Muscle layer of colon (tissue), 2 donors: ENCODE measurements around the gene MYH10.
A peak's percentile ranks its signal among the peaks of the same experiment; 100 is the strongest.

Source experiments
- H3K27ac ChIP-seq: one replicate; pipeline ENCODE4 v1.7.0; 2013; ENCODE audit warnings: low read depth, mild to moderate bottlenecking, low read length, moderate library complexity
- H3K27me3 ChIP-seq, 2 donors: one replicate each; pipeline ENCODE4 v1.7.0; 2013; ENCODE audit warnings: low read length in 2 of 2, mild to moderate bottlenecking in 2 of 2; ENCODE audit not compliant: insufficient read depth in 2 of 2, control insufficient read depth in 1 of 2
- H3K36me3 ChIP-seq: one replicate; pipeline ENCODE4 v1.7.0; 2013; ENCODE audit warnings: mild to moderate bottlenecking, low read length; ENCODE audit not compliant: insufficient read depth
- H3K4me1 ChIP-seq: one replicate; pipeline ENCODE4 v1.7.0; 2013; ENCODE audit warnings: mild to moderate bottlenecking, low read length; ENCODE audit not compliant: insufficient read depth
- H3K4me3 ChIP-seq, 2 donors: one replicate each; pipeline ENCODE4 v1.7.0; 2013; ENCODE audit warnings: low read length in 2 of 2, low read depth in 1 of 2, mild to moderate bottlenecking in 1 of 2, moderate library complexity in 1 of 2
- H3K9ac ChIP-seq: one replicate; pipeline ENCODE4 v1.7.0; 2013; ENCODE audit warnings: low read length
- H3K9me3 ChIP-seq: one replicate; pipeline ENCODE4 v1.7.0; 2013; ENCODE audit warnings: mild to moderate bottlenecking, low read length
- donor health status: abdominal sarcoma.
- donor health status: Adenocarcinoma of cecum.

MYH10 gene

GRCh38 chr17:8448310-8448709 is 182.2 kb downstream of the MYH10 start:
- Histone ChIP-seq H3K9ac (no peak overlapping the region), H3K9me3 (no peaks in the 10 kb centered on the region), H3K27me3 (no peaks in the 10 kb centered on the region), H3K27ac (no peak overlapping the region), H3K4me1 (no peaks in the 10 kb centered on the region), H3K36me3 (peaks cover 56% of the 10 kb centered on the region), H3K4me3 (no peak overlapping the region)

GRCh38 chr17:8447799-8448198 is 182.7 kb downstream of the MYH10 start:
- no peaks in the 10 kb centered on the region for H3K27me3 ChIP-seq
- no peak overlapping the region for H3K9ac ChIP-seq
- no peaks in the 10 kb centered on the region for H3K4me1 ChIP-seq
- no peak overlapping the region for H3K27ac ChIP-seq
- H3K36me3 ChIP-seq: peaks cover 54% of the 10 kb centered on the region
- no peak overlapping the region for H3K4me3 ChIP-seq
- H3K9me3 ChIP-seq: no peaks in the 10 kb centered on the region

DNA sequence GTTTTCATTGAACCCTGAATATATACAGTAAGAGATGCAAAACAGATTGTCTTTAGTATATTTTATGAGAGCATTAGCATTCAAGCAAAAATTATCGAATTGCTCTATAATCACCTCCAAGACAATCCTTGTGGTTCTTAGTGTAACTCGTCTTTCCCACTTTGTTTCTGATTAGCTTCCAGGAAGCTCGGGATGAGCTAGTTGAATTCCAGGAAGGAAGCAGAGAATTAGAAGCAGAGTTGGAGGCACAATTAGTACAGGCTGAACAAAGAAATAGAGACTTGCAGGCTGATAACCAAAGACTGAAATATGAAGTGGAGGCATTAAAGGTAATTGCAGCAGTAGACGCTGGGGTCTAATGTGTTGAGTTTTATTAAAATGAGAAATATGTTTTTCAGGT is 185.0 kb downstream of the MYH10 start:
- H3K27ac ChIP-seq: no peak overlapping the region
- H3K9ac ChIP-seq: no peak overlapping the region
- no peaks in the 10 kb centered on the region for H3K27me3 ChIP-seq
- H3K9me3 ChIP-seq: no peaks in the 10 kb centered on the region
- H3K4me3 ChIP-seq: no peak overlapping the region
- H3K36me3 ChIP-seq: peaks cover 35% of the 10 kb centered on the region
- peaks cover 16% of the 10 kb centered on the region for H3K4me1 ChIP-seq

DNA sequence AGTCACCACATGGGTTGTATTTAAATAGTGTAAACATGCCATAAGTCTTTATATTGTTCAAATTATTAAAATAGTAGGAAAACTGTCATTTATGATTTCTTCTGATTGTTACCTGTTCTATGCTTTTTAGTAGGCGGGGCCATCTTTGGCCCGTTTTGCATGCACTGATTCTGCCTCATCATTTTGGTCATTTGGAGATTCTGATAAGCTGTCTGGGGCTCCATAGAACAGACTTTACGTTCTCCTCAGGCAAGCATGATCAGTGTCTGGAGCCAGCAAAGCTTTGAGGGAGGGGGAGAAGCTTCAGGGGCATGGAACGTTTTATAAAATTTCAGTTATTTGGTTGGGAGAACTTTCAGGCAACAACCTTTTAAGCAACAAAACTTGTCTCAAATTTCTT is 186.0 kb downstream of the MYH10 start:
- peaks cover 35% of the 10 kb centered on the region for H3K36me3 ChIP-seq
- H3K27ac ChIP-seq: no peak overlapping the region
- no peaks in the 10 kb centered on the region for H3K27me3 ChIP-seq
- H3K4me3 ChIP-seq: no peak overlapping the region
- no peak overlapping the region for H3K9ac ChIP-seq
- no peaks in the 10 kb centered on the region for H3K9me3 ChIP-seq
- peaks cover 17% of the 10 kb centered on the region for H3K4me1 ChIP-seq

GRCh38 chr17:8443756-8444155 is 186.8 kb downstream of the MYH10 start:
- H3K4me3 ChIP-seq: no peak overlapping the region
- no peak overlapping the region for H3K9ac ChIP-seq
- peaks cover 17% of the 10 kb centered on the region for H3K4me1 ChIP-seq
- no peaks in the 10 kb centered on the region for H3K9me3 ChIP-seq
- H3K27ac ChIP-seq: no peak overlapping the region
- H3K36me3 ChIP-seq: peaks cover 31% of the 10 kb centered on the region
- no peaks in the 10 kb centered on the region for H3K27me3 ChIP-seq

- Histone ChIP-seq H3K27ac (no peak overlapping the region), H3K36me3 (peaks cover 24% of the 10 kb centered on the region), H3K27me3 (no peaks in the 10 kb centered on the region), H3K4me3 (no peak overlapping the region), H3K9ac (no peak overlapping the region), H3K4me1 (peaks cover 22% of the 10 kb centered on the region), H3K9me3 (no peaks in the 10 kb centered on the region)
These were observed 188.2 kb downstream of the MYH10 start for GRCh38 chr17:8442310-8442709.

DNA sequence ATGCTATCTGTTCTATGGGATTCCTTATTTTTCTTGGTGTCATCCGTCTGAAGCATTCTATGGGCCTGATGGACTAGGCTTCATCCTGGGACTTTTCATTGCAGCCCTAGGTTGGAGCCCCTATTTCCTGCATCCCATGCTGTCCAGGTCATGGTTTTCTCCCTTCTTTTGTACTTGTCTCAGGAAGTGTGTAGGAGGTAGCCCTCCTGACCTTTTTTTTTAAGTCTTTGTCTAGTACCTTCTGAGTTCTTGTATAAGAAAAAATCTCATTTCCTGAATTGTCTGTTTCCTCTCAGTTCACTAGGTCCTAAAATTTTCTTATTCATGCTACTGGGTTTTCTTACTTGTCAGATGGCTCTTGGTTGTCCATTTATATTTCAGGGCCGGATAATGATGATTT is 188.8 kb downstream of the MYH10 start:
- Histone ChIP-seq H3K4me3 (no peak overlapping the region), H3K27ac (no peak overlapping the region), H3K9me3 (no peaks in the 10 kb centered on the region), H3K9ac (no peak overlapping the region), H3K4me1 (peaks cover 23% of the 10 kb centered on the region), H3K27me3 (no peaks in the 10 kb centered on the region), H3K36me3 (peaks cover 23% of the 10 kb centered on the region)

- H3K27ac ChIP-seq: no peak overlapping the region
- no peak overlapping the region for H3K4me3 ChIP-seq
- H3K9me3 ChIP-seq: no peaks in the 10 kb centered on the region
- H3K4me1 ChIP-seq: peaks cover 28% of the 10 kb centered on the region
- no peak overlapping the region for H3K9ac ChIP-seq
- no peaks in the 10 kb centered on the region for H3K27me3 ChIP-seq
- peaks cover 9% of the 10 kb centered on the region for H3K36me3 ChIP-seq
These were observed 190.8 kb downstream of the MYH10 start for GRCh38 chr17:8439681-8440080.

DNA sequence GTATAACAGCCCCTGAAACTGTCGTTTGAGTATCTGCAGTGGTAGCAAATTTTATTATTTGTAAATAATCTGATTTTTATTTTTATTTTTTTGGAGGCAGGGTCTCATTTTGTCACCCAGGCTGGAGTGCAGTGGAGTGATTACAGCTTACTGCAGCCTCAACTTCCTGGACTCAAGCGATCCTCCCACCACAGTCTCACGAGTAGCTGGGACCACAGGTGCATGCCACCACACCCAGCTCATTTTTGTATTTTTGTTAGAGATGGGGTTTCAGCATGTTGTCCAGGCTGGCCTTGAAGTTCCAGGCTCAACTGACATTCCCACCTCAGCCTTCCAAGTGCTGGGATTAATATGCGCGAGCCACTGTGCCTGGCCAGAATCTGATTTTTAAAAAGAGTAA is 192.1 kb downstream of the MYH10 start:
- H3K36me3 ChIP-seq: peaks cover 9% of the 10 kb centered on the region
- no peaks in the 10 kb centered on the region for H3K27me3 ChIP-seq
- H3K9me3 ChIP-seq: no peaks in the 10 kb centered on the region
- no peak overlapping the region for H3K9ac ChIP-seq
- H3K4me3 ChIP-seq: no peak overlapping the region
- H3K4me1 ChIP-seq: peaks cover 28% of the 10 kb centered on the region
- H3K27ac ChIP-seq: no peak overlapping the region

DNA sequence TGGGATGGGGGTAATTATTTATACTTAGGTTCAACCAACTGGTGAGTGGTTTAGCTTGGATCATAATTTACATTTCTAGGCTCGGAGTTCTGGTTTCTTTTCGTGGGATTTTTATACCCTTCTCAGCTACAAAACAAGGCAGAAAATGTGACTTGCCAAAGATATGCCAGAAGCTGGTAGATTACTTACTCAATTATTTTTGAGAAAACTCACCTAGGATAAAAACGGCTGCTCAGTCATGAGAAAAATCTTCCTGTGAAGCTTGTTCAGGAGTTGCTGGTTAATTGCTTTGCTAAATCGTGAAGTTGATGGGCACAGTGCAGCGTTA is 193.7 kb downstream of the MYH10 start:
- Histone ChIP-seq H3K27me3 (no peaks in the 10 kb centered on the region), H3K27ac (peak overlapping the region; percentile 97), H3K9me3 (no peaks in the 10 kb centered on the region), H3K9ac (peak overlapping the region; percentile 99), H3K4me3 (peak overlapping the region; percentile 95 to 96), H3K4me1 (peaks cover 25% of the 10 kb centered on the region), H3K36me3 (peaks cover 9% of the 10 kb centered on the region)

- H3K9ac ChIP-seq: peak overlapping the region; percentile 99
- H3K4me3 ChIP-seq: peak overlapping the region; percentile 95 to 96
- H3K36me3 ChIP-seq: peaks cover 9% of the 10 kb centered on the region
- H3K9me3 ChIP-seq: no peaks in the 10 kb centered on the region
- H3K27me3 ChIP-seq: no peaks in the 10 kb centered on the region
- peak overlapping the region; percentile 97 for H3K27ac ChIP-seq
- peaks cover 20% of the 10 kb centered on the region for H3K4me1 ChIP-seq
These were observed 194.2 kb downstream of the MYH10 start for GRCh38 chr17:8436169-8436843.
